WI38 (cell line): ENCODE measurements around the gene PZP.
"Not testable (repeated sequence)": the region's sequence is repeated elsewhere in the genome, so short reads cannot be mapped to it uniquely, and the experiment has no call there.

Experiments used
- H3K4me3 ChIP-seq: 2 replicates; pipeline ENCODE4 v1.5.1; 2011; ENCODE audit warnings: low read depth, mild to moderate bottlenecking, control low read depth, low read length
- CTCF ChIP-seq: IDR thresholded peaks from 2 replicates; pipeline ENCODE4 v1.5.1; 2012; ENCODE audit warnings: low read depth, mild to moderate bottlenecking, control low read depth, low read length

The PZP gene

GRCh38 chr12:9180810-9181209 is 27.4 kb downstream of the PZP start:
- H3K4me3 ChIP-seq, result no peak overlapping the region
- no peak for TF ChIP-seq CTCF

GRCh38 chr12:9179781-9180180 is 28.4 kb downstream of the PZP start:
- no peak overlapping the region for H3K4me3 ChIP-seq
- no peak for TF ChIP-seq CTCF

- TF ChIP-seq CTCF, result no peak
- H3K4me3 ChIP-seq, result no peak overlapping the region
Observed at GRCh38 chr12:9169979-9170634, 38.1 kb downstream of the PZP start.

- not testable (repeated sequence) for H3K4me3 ChIP-seq
Observed at GRCh38 chr12:9167345-9167744, 40.9 kb downstream of the PZP start.

- TF ChIP-seq CTCF, result no peak
- H3K4me3 ChIP-seq, result no peak overlapping the region
Observed at GRCh38 chr12:9163392-9163791, 44.8 kb downstream of the PZP start.

GRCh38 chr12:9156119-9156518 is 52.1 kb downstream of the PZP start:
- no peak for TF ChIP-seq CTCF
- H3K4me3 ChIP-seq, result no peak overlapping the region

GRCh38 chr12:9149372-9149771 is 58.8 kb downstream of the PZP start:
- no peak for TF ChIP-seq CTCF
- no peak overlapping the region for H3K4me3 ChIP-seq

- H3K4me3 ChIP-seq, result no peak overlapping the region
- TF ChIP-seq CTCF, result no peak
Observed at GRCh38 chr12:9148926-9149325, 59.3 kb downstream of the PZP start.
